ENCODE data around the gene CRTC3.

CRTC3 gene

DNA sequence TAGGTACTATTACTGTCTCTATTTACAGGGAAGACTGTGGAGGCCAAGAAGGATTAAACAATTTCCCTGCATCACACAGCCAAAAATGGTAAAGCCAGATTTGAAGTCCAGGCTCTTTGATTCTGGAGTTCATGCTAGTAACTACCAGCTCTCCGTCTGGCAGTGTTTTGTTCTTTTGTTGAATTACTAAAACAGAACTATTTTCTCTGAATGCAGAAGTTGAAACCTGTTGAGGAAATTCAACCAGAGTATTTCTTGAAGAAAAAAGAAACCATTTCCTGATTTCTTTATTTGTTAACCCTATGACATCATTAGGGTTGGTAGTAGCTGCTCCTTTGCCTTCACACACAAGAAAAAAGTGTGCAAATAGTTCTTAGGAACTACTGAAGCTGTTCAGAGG lies 34.3 kb downstream of the CRTC3 start:
- no peak for DNase-seq

DNA sequence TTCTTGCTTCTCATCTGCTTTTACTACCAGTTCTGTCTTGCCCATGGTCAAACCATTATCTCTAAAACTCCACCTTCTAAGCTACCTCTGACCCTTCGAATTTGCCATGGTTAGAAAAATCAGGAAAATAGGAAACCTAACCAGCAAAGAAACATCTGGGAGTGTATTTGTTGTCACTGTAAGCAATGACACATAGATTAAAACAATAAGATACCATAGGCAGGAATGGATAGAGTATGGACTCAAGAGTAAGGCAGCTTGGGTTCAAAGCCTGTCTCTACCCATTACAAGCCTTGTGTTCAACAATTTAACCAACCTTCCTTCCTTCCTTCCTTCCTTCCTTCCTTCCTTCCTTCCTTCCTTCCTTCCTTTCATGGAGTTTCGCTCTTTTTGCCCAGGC lies 34.9 kb downstream of the CRTC3 start:
- no peak for DNase-seq

DNA sequence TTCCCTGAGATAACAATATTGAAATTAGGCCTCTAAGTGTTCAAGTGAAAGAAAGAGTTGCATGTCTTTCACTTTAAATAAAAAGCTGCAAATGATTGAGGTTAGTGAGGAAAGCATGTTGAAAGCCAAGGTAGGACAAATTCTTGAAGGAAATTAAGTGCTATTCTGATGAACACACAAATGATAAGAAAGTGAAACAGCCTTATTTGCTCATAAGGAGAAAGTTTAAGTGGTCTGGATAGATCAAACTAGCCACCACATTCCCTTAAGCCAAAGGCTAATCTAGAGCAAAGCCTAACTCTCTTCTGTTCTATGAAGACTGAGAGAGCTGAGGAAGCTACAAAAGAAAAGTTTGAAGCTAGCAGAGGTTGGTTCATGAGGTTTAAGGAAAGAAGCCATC lies 36.1 kb downstream of the CRTC3 start:
- no peak for DNase-seq

DNA sequence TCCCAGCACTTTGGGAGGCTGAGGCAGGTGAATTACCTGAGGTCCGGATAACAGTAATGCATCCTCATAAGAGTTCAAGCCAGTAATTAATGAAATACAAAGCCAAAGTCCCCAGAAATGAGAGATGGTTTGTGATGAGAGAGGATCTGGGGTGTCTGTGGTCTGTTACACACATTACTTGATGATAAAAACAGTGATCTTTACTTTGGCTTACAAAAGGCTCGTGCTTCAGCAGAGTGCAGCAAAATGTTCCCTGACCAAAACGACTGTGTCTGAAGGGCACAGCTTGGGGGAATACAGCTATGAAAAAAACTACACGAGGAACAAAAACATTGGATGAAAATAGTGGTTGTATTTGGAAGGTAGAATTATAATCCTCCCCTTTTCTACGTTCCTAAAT lies 40.9 kb downstream of the CRTC3 start:
- DNase-seq: no peak

DNA sequence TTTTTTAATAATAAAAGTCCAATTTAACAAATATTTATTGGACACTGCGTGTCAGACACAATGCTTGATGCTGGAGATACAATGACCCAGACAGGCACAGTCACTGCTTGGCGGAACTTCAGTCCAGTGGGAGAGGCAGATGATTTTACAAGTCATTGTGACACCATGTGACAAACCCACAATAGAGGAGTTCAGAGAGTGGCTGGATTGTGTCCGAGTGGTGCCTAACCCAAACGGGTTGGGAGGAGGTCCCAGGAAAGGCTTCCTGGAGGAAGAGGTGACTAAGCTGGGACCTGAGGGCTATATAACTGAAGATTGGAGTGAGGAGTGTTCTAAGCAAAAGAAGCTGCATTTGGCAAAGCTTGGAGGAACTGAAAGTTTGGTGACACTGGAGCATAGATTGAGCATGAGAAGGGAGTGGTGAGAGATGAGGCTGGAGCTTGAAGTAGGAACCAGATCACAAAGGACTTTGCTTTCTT lies 41.4 kb downstream of the CRTC3 start:
- no peak for DNase-seq

DNA sequence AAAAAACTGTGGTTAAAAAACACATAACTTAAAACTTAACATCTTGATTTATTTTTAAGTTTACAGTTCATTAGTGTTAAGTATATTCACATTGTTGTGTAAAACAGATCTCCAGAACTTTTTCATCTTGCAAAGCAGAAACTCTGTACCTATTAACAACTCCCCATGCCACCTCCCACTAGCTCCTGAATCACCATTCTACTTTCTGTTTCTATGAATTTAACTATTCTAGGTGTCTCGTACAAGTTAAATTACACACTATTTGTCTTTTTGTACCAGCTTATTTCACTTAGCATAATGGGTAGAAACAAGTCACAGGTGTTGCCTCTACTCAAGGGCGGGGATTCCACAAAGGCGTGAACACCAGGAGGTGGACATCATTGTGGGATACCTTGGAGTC lies 43.2 kb downstream of the CRTC3 start:
- DNase-seq: no peak

DNA sequence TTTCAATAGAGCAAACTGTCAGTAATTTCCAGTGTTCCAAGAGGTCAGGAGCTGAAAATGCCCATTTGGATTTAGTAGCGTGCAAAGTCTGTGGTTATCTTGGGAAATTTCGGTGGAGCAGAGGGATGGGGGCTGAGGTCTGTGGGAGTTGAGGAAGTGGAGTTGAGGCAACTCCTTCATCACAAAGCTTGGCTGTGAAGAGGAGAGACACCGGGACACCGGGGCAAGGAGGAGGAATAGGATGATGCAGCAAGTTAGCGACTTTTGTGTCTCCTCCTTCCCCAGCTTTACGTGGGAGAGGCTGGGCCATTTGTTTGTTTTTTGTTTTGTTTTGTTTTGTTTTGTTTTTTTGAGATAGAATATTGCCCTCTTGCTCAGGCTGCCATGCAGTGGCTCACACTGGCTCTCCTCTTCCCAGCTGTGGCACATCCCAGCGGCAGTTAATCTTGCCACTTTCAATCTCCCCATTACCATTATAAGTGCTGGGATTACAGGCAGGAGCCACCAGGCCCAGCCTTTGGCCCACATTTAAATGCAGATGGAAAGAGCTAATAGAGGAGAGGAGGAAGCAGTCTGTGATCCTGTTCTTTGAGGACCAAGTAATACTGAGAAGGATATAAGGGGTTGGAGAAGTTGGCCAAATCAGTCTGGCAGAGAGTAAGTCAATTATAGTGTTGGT lies 47.1 kb downstream of the CRTC3 start:
- DNase-seq: no peak

DNA sequence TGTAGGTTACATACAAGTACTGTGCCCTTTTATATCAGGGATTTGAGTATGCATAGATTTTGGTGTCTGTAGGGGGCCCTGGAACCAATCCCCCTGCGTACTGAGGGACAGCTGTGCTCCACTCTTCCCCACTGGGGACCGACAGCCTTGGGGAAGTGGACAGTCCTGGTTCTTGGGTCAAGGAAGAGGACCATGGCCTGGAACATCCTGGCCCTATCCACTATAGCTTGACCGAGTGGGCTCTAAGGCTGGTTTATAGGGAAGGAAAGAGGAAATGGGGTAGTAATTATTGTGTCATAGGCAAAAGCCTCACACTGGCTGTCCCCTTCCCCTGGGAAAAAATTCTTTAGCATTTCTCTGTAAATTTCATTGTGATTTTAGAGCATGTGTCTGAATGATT lies 49.5 kb downstream of the CRTC3 start:
- no peak for DNase-seq

DNA sequence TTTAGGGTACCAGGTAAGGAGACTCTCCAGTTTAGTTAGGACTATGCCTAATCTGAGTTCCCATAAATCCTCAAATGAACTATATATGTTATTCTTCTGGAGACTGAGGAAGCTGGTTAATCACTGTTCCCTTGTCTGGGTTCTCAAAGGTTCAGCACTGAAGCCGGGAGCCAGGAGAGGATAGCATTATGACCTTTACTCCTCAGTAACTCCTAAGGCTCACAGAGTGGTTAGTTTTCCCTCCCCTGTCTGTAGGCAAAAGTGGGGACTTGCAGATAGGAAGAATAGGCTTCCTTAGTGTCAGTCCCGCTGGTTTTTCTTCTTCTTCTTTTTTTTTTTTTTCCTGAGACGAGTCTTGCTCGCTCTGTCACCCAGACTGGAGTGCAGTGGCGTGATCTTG lies 50.4 kb downstream of the CRTC3 start:
- no peak for DNase-seq

DNA sequence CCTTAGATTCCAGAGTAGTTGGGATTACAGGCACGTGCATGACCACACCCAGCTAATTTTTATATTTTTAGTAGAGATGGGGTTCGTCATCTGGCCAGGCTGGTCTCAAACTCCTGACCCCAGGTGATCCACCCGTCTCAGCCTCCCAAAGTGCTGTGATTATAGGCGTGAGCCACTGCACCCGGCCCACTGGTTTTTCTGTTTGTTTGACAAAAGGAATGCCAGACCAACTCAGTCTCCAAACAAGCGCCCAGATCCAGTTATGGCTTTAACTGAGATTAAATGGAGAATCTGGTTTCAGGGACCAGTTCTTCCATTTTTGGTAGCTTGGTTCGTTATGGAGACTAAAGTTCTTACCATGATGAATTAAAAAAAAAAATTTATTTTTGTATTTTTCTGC lies 50.8 kb downstream of the CRTC3 start:
- no peak for DNase-seq

DNA sequence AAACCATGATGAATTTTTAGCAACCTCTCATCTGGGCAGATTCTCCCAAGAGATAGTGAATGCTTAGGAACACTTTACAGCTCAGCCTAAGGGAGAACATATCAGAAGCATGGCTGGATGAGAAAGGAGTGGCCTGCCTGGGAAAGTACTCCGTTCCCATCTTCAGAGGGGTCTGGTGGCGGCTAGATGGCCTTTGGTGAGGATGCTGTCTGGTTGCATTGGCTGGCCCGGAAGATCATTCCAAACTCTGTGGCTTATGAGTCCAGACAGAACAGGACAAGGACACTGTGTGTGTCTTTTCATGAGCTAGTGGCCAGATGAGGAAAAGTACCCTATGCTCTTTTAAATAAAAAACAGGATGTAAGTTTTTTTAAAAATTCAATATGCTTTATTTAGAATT lies 51.2 kb downstream of the CRTC3 start:
- no peak for DNase-seq

DNA sequence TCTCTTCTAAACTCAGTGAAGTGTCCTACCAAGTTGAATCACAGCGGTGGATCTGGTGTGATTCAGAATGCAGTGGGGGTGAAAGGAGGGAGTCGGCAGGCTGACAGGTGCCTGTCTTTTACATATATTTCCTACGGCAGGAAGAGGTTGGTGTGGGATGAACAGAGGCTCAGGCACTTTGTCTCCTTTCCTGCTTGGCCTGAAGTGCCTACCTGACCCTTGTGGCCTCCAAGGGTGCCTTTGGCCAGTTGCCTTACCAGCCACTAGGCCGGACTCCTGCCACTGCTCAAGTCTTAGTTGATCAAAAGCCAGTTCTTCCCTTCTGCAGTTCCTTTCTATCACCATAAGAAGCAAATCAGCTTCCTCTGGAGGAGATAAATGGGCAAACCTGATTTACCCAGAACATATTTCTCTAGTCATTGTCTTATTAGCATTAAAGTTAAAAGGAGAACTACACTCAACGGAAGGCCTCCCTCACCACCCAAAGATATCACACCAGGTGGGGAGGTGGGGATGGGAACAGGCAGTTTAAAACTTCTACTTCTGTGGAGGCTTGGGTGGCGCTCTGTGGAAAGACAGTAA lies 52.1 kb downstream of the CRTC3 start:
- DNase-seq: no peak

DNA sequence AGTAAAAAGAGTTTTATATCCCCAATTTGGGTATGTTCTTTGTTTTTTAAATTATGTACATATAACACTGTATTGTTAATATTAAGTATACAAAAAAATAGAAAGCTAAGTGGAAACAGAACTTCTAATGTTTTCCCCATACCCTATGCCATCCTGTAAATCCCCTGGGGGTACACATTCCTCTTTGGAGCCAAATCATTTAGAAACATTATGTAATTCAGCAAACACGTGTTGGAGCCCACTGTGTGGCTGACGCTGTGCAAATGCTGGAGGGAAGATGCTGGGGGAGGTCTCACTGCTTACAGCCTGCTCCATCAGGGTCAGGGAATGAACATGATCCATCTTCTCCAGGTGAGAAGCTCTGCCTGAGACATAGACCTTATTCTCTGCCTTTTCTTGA lies 52.8 kb downstream of the CRTC3 start:
- DNase-seq: no peak

DNA sequence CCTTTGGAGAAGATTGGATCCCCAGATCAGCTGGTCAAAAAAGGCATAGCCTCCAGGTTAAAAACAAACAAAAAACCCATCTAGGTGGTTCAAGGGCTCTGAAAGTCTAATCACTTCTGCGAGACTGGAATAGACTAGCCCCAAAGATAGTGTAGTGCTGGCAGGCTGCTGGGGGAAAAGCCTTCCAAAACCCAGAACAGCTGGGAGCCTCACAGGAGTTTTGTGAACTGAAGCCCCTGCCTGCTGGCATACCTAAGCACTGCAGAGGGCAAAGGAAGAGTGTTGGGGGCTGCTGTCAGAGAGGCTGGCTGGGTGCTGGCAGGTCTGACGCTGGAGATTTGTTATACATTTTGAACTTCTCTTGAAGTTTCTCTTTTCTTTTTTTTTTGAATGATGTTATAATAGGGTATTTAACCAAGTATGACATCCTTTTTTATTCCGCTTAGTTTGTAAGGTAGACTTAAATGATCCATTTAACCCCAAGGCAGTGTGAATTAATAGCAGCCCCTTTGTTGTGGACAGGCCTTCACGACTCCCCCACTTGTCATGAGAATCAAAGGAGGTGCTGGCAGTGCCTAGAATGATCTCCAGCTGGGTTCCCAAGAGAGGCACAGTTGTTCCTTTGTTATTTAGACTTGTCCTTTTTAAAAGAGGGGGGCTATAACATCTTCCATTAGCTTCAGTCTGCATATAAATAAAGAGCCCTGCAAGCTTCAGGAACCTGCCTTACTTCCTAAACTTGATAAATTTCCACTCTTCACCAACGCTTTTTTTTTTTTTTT lies 53.9 kb downstream of the CRTC3 start:
- DNase-seq: no peak

DNA sequence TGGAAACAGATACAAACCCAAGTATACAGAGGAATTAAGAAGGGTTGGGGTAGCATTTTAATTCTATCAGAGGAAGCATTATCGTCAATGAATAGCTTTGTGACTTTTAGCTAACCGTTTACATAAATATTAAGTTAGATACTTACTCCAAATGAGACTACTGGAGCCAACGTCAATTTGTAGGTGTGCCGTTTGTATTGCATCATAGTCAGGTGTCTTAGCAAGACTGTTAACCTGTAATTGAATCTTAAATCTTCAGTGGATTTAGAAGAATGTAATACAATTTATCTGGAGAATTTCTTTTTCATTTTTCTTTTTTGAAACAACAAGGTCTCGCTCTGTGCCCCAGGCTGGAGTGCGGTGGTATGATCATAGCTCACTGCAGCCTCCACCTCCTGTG lies 55.1 kb downstream of the CRTC3 start:
- DNase-seq: no peak

DNA sequence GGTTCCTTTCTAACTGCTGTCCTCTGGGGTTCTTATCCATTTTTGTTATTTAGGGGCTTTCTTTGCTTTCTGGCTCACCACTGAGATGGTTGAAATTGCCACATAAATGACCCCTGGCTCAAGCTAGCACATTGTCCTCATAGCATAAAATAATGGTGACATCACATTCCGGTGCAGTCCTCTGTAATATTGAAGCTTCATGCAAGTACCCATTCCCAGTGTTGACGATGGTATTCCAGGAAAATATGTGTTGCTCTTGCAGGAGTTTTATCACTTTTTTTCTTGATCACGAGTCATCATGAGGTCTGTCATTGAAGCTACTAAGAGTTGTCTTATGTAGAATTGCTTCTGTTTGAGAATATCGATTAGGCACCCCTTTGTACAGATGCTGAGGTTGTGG lies 56.1 kb downstream of the CRTC3 start:
- DNase-seq: no peak

DNA sequence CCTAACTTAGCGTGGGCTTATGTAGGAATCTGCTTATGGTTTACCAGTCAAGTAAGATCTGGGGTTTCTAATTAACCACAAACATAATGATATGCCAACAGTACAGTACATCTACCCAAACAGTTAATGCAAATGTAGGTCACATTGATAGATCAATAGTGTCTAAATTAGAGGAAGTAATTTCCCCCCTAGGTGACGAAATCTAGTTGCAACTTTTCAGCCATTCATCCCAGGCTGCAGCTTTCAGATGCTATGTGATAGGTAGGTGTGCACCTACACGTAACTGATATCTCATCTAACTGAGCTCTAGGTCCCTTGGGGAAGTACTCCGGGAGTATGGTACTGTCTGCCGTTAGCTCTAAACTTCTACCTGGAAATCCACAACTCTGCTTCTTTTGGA lies 57.2 kb downstream of the CRTC3 start:
- DNase-seq: no peak

DNA sequence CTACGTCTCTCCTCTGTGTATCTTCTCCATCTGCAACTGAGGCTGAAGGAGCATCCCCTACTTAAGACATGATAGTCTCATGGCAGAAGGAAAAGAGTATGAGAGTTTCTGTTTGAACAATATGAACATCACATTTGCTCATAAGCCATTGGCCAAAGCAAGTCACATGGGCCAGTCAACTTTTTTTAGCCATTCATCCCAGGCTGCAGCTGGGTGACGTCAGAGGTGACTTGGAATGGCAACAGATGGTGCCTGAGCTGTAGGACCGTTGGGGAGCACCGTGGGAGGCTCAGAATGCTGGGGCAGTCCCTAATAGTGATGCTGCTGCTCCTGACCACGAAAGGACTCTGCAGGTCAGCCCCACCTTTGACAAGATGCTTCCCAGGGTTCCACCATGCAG lies 58.7 kb downstream of the CRTC3 start:
- DNase-seq: no peak

DNA sequence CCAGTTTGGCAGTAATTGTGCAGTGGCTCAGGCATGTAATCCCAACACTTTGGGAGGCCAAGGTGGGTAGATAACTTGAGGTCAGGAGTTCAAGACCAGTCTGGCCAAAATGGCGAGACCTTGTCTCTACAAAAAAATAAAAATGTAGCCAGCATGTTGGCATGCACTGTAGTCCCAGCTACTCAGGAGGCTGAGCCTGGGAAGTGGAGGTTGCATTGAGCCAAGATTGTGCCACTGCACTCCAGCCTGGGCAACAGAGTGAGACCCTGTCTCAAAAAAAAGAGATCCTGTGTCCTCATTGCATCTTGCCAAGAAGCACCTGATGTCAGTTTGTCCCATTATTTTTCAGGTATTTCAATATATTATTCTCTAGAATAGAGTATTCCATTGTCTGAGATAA lies 61.8 kb downstream of the CRTC3 start:
- no peak for DNase-seq

DNA sequence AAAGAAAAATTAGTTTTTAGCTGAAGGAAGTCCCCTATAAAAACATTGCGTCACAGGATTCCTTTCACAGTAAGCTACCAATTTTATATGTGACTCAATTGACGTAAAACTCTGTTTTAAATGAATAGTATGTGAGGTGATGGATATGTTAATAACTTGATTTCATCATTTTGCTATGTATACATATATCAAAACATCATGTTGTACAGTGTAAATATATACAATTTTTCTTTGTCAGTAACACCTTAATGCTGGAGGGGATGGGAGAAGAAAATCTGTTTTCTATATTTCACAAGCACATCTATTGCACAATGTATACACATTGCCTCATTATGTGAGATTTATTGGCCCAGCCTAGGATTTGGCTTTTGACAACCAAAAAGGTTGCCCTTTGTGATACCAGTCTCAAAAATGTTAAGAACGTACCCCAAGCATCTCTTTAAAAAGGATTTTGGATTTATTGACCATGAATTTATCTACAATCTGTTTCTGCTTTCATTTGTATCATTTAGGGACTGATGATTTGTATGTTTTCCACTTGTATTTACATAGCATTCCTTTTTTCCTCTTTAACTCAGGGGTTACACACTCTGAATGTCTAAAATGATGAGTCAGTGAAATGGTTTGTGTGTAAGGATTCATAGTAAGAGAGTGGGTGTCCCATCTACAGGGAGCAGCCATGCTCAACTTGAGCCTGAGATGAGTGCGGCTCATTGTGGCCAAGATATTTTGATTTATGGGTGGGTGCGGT lies 62.6 kb downstream of the CRTC3 start:
- DNase-seq: no peak

DNA sequence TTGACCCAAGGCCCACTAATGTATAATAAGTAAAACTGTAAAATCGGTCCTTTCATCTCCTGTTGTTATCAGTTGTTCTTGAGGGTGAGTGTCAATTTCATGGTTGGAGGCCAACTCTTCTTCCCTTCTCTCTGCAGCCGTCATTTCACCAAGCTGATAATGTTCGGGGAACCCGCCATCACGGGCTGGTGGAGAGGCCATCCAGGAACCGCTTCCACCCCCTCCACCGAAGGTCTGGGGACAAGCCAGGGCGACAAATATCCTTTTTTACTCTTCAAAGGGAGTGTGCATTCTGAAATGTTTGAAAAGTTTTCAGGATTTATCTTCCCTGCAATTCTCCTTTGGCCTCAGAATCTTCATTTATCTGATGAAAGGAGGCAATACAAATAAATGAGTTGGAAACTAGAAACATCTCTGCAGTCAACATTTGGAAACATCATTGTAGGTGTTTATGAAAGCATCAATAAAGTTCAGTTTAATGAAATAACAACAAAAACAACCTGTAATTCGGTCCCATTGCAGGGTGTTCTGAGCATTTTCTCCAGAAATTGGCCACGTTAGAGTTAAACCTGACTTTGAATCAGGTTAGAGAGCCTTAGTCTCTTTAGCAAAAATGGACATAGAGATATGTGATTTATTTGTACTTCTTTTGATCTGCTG lies 63.9 kb downstream of the CRTC3 start:
- DNase-seq: no peak

DNA sequence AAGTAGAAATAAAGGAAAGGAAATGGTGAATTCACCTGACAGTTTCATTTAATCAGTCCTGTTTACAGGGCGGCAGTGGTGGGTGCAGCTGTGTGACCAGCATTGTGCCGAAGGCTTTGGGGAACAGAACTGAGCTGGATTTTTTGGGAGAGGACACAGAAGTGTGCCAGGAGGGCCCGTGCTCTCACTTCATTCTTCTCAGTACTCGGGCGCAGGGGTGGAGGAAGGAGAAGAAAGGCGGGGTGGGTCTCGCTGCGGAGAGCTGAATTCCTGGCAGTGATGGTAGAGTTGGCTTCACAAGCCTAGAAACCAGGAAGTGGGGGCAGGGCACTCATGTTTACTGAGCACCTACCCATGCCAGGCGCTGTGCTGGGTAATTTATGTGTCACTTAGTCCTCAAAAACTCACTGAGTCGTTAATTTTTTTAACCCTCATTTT lies 64.6 kb downstream of the CRTC3 start:
- peak; percentile 23 to 84 (median 56) for DNase-seq

DNA sequence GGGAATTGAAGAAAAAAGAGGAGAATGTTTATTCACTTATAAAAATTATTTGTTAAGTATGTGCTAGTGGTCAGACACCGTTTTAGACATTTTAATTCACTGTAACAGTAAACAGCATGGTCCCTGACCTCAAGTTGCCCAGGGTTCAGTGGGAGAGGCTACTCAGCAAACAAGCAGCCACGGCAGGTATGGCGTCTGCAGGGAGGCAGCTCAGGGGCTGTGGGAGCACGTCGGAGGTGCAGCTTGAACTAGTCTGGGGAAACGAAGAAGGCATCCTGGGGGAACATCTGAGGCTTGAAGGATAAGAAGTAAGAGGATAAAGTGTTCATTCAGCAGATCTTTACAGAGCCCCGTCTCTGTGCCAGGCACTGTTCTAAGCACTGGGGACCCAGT lies 66.0 kb downstream of the CRTC3 start:
- no peak for DNase-seq

All from activated naive CD4-positive, alpha-beta T cell (primary cell).